HepG2 (cell line): Measurements from ENCODE around the gene OMG. TPM values are rescaled to one million over a fixed set of nuclear protein-coding genes. Genes with fewer than 3 reads are reported as not detected.

ENCODE experiments used
- ATAC-seq: fragments of 200-7000 bp; cut with Tn5 transposase; 3 replicates; pipeline ENCODE4 v1.9.1; 2020; ENCODE audit warnings: mild to moderate bottlenecking, moderate library complexity
- BruUV-seq: library from RNA; stranded (reverse); fragments of 400-500 nt; replicated peaks from 2 replicates; lab custom pipeline; 2021; lab: Mats Ljungman, UMichigan
- CTCF ChIA-PET: fragments of 300-600 bp; formaldehyde crosslinking; extraction: SDS; loops from one replicate; lab custom pipeline; 2021; ENCODE audit warnings: low total read pairs, inconsistent platforms, low intra/inter-chr PET ratio; lab: Yijun Ruan, JAX
- POLR2A ChIA-PET: fragments of 350-600 bp; sonication (Branson Sonifier 250); formaldehyde crosslinking; loops from one replicate; lab custom pipeline; 2020; ENCODE audit warnings: antibody characterized with exemption, inconsistent platforms; lab: Yijun Ruan, JAX
- DNase-seq: peaks from one replicate; pipeline ENCODE4 v3.0.0-alpha.2; 2015; ENCODE audit warnings: low spot score
- FAIRE-seq: peaks from 3 replicates; lab custom pipeline; 2011; peaks lifted over from hg19 to GRCh38; lab: Jason Lieb, UNC
- H2AFZ ChIP-seq: one replicate; pipeline ENCODE4 v1.6.1; 2011; ENCODE audit warnings: low read length, inconsistent platforms
- H3K27ac ChIP-seq: fragments of 300-600 bp; 3 replicates; pipeline ENCODE4 v1.8.0; 2011; ENCODE audit warnings: mixed run types, mild to moderate bottlenecking, mixed read lengths, low read length, inconsistent platforms; ENCODE audit not compliant: insufficient read depth; ENCODE audit errors: extremely low read length
- H3K27me3 ChIP-seq, 2 experiments: fragments of 200-600 bp in 1 of 2; 2 replicates in 1 of 2; 3 replicates in 1 of 2; pipeline versions ENCODE4 v1.6.0 to v1.8.0; 2011; ENCODE audit warnings: low read length in 2 of 2, mild to moderate bottlenecking in 2 of 2, moderate library complexity in 2 of 2, inconsistent platforms in 1 of 2; ENCODE audit not compliant: insufficient read depth in 2 of 2, control insufficient read depth in 1 of 2
- H3K36me3 ChIP-seq, 2 experiments: fragments of 200-600 bp in 1 of 2; replicated peaks in 1 of 2; 2 replicates in 1 of 2; 3 replicates in 1 of 2; pipeline versions ENCODE4 v1.5.1 to v1.8.0; 2011; ENCODE audit warnings: low read length in 2 of 2, inconsistent platforms in 1 of 2; ENCODE audit not compliant: insufficient read depth in 2 of 2, control insufficient read depth in 1 of 2
- H3K4me1 ChIP-seq: 2 replicates; pipeline ENCODE4 v1.5.1; 2012; ENCODE audit warnings: low read length, inconsistent platforms; ENCODE audit not compliant: insufficient read depth
- H3K4me2 ChIP-seq: 2 replicates; pipeline ENCODE4 v1.6.0; 2011; ENCODE audit warnings: low read depth, low read length, inconsistent platforms
- H3K4me3 ChIP-seq, 3 experiments: fragments of 200-600 bp in 1 of 3; sonication (generic), shearing (Covaris generic) in 1 of 3; replicated peaks in 1 of 3; 2 replicates each; pipeline ENCODE4 v1.5.1; 2011 to 2016; ENCODE audit warnings: low read length in 3 of 3, inconsistent platforms in 2 of 3, low read depth in 2 of 3, mild to moderate bottlenecking in 2 of 3, control low read depth in 1 of 3, mixed read lengths in 1 of 3; ENCODE audit not compliant: insufficient read depth in 1 of 3
- H3K79me2 ChIP-seq: one replicate; pipeline ENCODE4 v1.6.1; 2011; ENCODE audit warnings: low read length, inconsistent platforms; ENCODE audit not compliant: insufficient read depth
- H3K9ac ChIP-seq: 2 replicates; pipeline ENCODE4 v1.6.0; 2011; ENCODE audit warnings: mild to moderate bottlenecking, low read depth, low read length, inconsistent platforms; ENCODE audit not compliant: insufficient read depth
- H3K9me3 ChIP-seq: 2 replicates; pipeline ENCODE4 v1.5.1; 2012; ENCODE audit warnings: mild to moderate bottlenecking, low read length
- H4K20me1 ChIP-seq: 2 replicates; pipeline ENCODE4 v1.6.0; 2011; ENCODE audit warnings: inconsistent platforms, mild to moderate bottlenecking, low read length, moderate library complexity; ENCODE audit not compliant: insufficient read depth
- CREM ChIP-seq, 2 experiments: sonication (generic) in 1 of 2; formaldehyde crosslinking in 1 of 2; IDR thresholded peaks; 2 replicates each; pipeline versions ENCODE4 v1.4.0 to v1.6.1; 2016 to 2020; ENCODE audit warnings: antibody characterized with exemption in 1 of 2, mild to moderate bottlenecking in 1 of 2, missing genetic modification reagents in 1 of 2
- ERF ChIP-seq: IDR thresholded peaks from 2 replicates; pipeline ENCODE4 v1.6.1; 2018; ENCODE audit warnings: missing biosample characterization, missing genetic modification reagents
- GZF1 ChIP-seq: sonication (generic); formaldehyde crosslinking; IDR thresholded peaks from 2 replicates; pipeline ENCODE4 v1.5.1; 2020; ENCODE audit warnings: mild to moderate bottlenecking, missing genetic modification reagents
- HDAC6 ChIP-seq: fragments of 200-600 bp; sonication (generic); IDR thresholded peaks from 2 replicates; pipeline ENCODE4 v1.7.0; 2017; ENCODE audit warnings: mild to moderate bottlenecking, antibody characterized with exemption, low read length, low read depth
- IRF2 ChIP-seq: IDR thresholded peaks from 2 replicates; pipeline ENCODE4 v1.6.1; 2018; ENCODE audit warnings: missing genetic modification reagents, missing compliant biosample characterization
- KDM6A ChIP-seq: IDR thresholded peaks from 2 replicates; pipeline ENCODE4 v1.6.1; 2016; ENCODE audit warnings: low read depth
- MTERF4 ChIP-seq: sonication (generic); formaldehyde crosslinking; IDR thresholded peaks from 2 replicates; pipeline ENCODE4 v1.8.0; 2023; ENCODE audit warnings: mild to moderate bottlenecking, missing genetic modification reagents
- RFXAP ChIP-seq: sonication (generic); formaldehyde crosslinking; IDR thresholded peaks from 2 replicates; pipeline ENCODE4 v1.4.0; 2020; ENCODE audit warnings: missing genetic modification reagents, borderline replicate concordance
- ZNF20 ChIP-seq: sonication (generic); formaldehyde crosslinking; IDR thresholded peaks from 2 replicates; pipeline ENCODE4 v1.4.0; 2020; ENCODE audit warnings: mild to moderate bottlenecking, moderate library complexity, missing genetic modification reagents
- ZNF264 ChIP-seq: sonication (generic); formaldehyde crosslinking; IDR thresholded peaks from 2 replicates; pipeline ENCODE4 v1.4.0; 2020; ENCODE audit warnings: missing genetic modification reagents
- ZNF333 ChIP-seq: sonication (generic); formaldehyde crosslinking; IDR thresholded peaks from 2 replicates; pipeline ENCODE4 v1.4.0; 2020; ENCODE audit warnings: mild to moderate bottlenecking, missing genetic modification reagents, borderline replicate concordance
- ZNF558 ChIP-seq: sonication (generic); formaldehyde crosslinking; IDR thresholded peaks from 2 replicates; pipeline ENCODE4 v1.9.0; 2022; ENCODE audit warnings: mild to moderate bottlenecking, missing genetic modification reagents, borderline replicate concordance
- ZNF749 ChIP-seq: sonication (generic); formaldehyde crosslinking; IDR thresholded peaks from 2 replicates; pipeline ENCODE4 v1.8.0; 2022; ENCODE audit warnings: mild to moderate bottlenecking, missing genetic modification reagents, moderate library complexity, borderline replicate concordance
- WGBS: methylation state at CpG from one replicate; pipeline ENCODE4 v1.1.6; 2017; ENCODE audit warnings: low lambda C conversion rate; 5-methylcytosine and 5-hydroxymethylcytosine counted together
- in situ Hi-C: cut with HindIII; loops from 2 replicates; pipeline ENCODE4 v1.10.0; 2017; ENCODE audit warnings: low pct_unique_long_range_greater_than_20kb; ENCODE audit not compliant: extremely low pct_ligation_motif_present
- intact Hi-C: fragments of 100-400 bp; cut with micrococcal nuclease; formaldehyde crosslinking; loops from one replicate; pipeline ENCODE4 v1.10.0; 2022; ENCODE audit not compliant: unreplicated experiment
- polyA plus RNA-seq, 8 experiments: library from polyadenylated mRNA; depleted of rRNA in 3 of 8; stranded (reverse) in 7 of 8; unstranded in 1 of 8; fragments of >200 nt; fragmentation: Illumina TruSeq in 4 of 8; extraction: Trizol in 4 of 8; gene quantifications; 2 replicates each; pipeline versions ENCODE4 v1.2.1 to v1.2.3, GENCODE V29; 2011 to 2016; ENCODE audit warnings: low read depth in 4 of 8, missing spikeins in 1 of 8, mixed read lengths in 1 of 8; ENCODE audit not compliant: insufficient read depth in 1 of 8
- total RNA-seq, 5 experiments: library from RNA; depleted of rRNA; stranded (reverse); fragments of >200 nt; fragmentation: Illumina TruSeq; extraction: Trizol; gene quantifications; 2 replicates each; pipeline ENCODE4 v1.2.3, GENCODE V29; 2016; ENCODE audit warnings: low read depth in 1 of 5
- TF ChIP-seq, protein P1 (sequence below): sonication (generic); formaldehyde crosslinking; IDR thresholded peaks from 2 replicates; pipeline ENCODE4 v1.4.0; 2020; ENCODE audit warnings: missing genetic modification reagents

Gene OMG
- total and polyA plus RNA-seq, 2 of the 13 experiments (the other 11 are each of a cell fraction or from before 2014, with no cell fraction given): not detected

DNA sequence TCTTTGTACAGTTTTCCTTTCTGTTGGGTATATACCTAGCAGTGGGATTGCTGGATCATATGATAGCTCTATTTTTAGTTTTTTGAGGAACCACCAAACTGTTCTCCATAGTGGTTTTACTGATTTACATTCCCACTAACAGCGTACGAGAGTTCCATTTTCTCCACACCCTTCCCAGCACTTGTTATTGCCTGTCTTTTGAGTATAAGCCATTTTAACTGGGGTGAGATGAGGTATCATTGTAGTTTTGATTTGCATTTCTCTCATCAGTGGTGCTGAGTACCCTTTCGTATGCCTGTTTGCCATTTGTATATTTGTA lies 17.7 kb upstream of the OMG start:
- H3K27ac ChIP-seq: no peak overlapping the region
- no peaks in the 10 kb centered on the region for H3K27me3 ChIP-seq
- TF ChIP-seq ERF (CRISPR knock-in tag) (no peak), ZNF333 (CRISPR knock-in tag) (no peak), GZF1 (CRISPR knock-in tag) (no peak), ZNF20 (CRISPR knock-in tag) (no peak), HDAC6 (no peak), RFXAP (CRISPR knock-in tag) (no peak)
- in situ Hi-C loops: no loop called here
- no peak overlapping the region for H3K4me2 ChIP-seq
- H3K4me1 ChIP-seq: no peaks in the 10 kb centered on the region
- H3K36me3 ChIP-seq: no peaks in the 10 kb centered on the region
- CTCF ChIA-PET: no interaction called here
- ATAC-seq (no peak), FAIRE-seq (no peak), DNase-seq (no peak)
- 91% methylated on average over 3 of the region's 3 CpGs for WGBS
- intact Hi-C loops: no loop called here
- H2AFZ ChIP-seq: no peak overlapping the region
- H3K9me3 ChIP-seq: no peaks in the 10 kb centered on the region
- H3K4me3 ChIP-seq: no peak overlapping the region
- BruUV-seq: no TSS peak
- H3K9ac ChIP-seq: no peak overlapping the region
- POLR2A ChIA-PET: no interaction called here
- H4K20me1 ChIP-seq: no peaks in the 10 kb centered on the region
- H3K79me2 ChIP-seq: no peaks in the 10 kb centered on the region

- ChIA-PET CTCF (no interaction called here), POLR2A (no interaction called here)
- FAIRE-seq: no peak
- ATAC-seq: no peak
- Histone ChIP-seq H3K4me2 (no peak within 1 kb of the TSS), H3K9ac (no peak within 1 kb of the TSS), H2AFZ (no peak within 1 kb of the TSS), H3K79me2 (no peaks in the 10 kb centered on the region), H3K4me1 (no peaks in the 10 kb centered on the region), H3K27ac (no peak within 1 kb of the TSS), H3K9me3 (no peaks in the 10 kb centered on the region), H3K36me3 (no peaks in the 10 kb centered on the region), H3K27me3 (no peaks in the 10 kb centered on the region), H4K20me1 (no peaks in the 10 kb centered on the region), H3K4me3 (no peak within 1 kb of the TSS)
- intact Hi-C loops (no loop called here), in situ Hi-C loops (no loop called here)
- TF ChIP-seq ZNF749 (CRISPR knock-in tag) (no peak), ZNF264 (CRISPR knock-in tag) (no peak), MTERF4 (CRISPR knock-in tag) (no peak), KDM6A (no peak), ZNF558 (CRISPR knock-in tag) (no peak), IRF2 (CRISPR knock-in tag) (no peak), CREM (IDR thresholded peaks at IDR 0.05) (no peak), CREM (CRISPR knock-in tag; IDR thresholded peaks at IDR 0.05) (no peak)
- TF ChIP-seq, protein P1, sequence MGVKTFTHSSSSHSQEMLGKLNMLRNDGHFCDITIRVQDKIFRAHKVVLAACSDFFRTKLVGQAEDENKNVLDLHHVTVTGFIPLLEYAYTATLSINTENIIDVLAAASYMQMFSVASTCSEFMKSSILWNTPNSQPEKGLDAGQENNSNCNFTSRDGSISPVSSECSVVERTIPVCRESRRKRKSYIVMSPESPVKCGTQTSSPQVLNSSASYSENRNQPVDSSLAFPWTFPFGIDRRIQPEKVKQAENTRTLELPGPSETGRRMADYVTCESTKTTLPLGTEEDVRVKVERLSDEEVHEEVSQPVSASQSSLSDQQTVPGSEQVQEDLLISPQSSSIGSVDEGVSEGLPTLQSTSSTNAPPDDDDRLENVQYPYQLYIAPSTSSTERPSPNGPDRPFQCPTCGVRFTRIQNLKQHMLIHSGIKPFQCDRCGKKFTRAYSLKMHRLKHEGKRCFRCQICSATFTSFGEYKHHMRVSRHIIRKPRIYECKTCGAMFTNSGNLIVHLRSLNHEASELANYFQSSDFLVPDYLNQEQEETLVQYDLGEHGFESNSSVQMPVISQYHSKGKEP: no peak
- WGBS: 91% methylated on average over 3 of the region's 3 CpGs
- no TSS peak for BruUV-seq
- no peak for DNase-seq
Measured at GRCh38 chr17:31313982-31314781, 17.1 kb upstream of the OMG start, which contains the start of gene EVI2B. EVI2B (minus strand) TSS chr17:31314054; CDS start chr17:31305609, 8,445 bp downstream.
